ENCODE measurements around the gene MRPS27.

Gene MRPS27

GRCh38 chr5:72319976-72320752 is at the start of gene MRPS27, which contains the start of gene PTCD2:
Gene MRPS27, minus strand, starts transcription at chr5:72320240. Its CDS starts 19 bp downstream, at chr5:72320221.
Gene PTCD2, plus strand, starts transcription at chr5:72320373. Its CDS starts 10 bp downstream, at chr5:72320383.
- in situ Hi-C loops (cut with MboI; ENCODE audit: low sequenced_read_pairs), result no loop called here

- in situ Hi-C loops (cut with MboI; ENCODE audit: low sequenced_read_pairs), result loop anchor here (25.0 kb wide), 1 partner anchor 168 kb away; no protein-coding TSS in a partner anchor
These were observed 49.7 kb upstream of the MRPS27 start for GRCh38 chr5:72369711-72370110.

- in situ Hi-C loops (cut with MboI; ENCODE audit: low sequenced_read_pairs), result loop anchor here (25.0 kb wide), 1 partner anchor 168 kb away; no protein-coding TSS in a partner anchor
These were observed 49.3 kb upstream of the MRPS27 start for GRCh38 chr5:72369301-72369700.

- in situ Hi-C loops (cut with MboI; ENCODE audit: low sequenced_read_pairs), result loop anchor here (25.0 kb wide), 1 partner anchor 169 kb away; no protein-coding TSS in a partner anchor
These were observed 48.2 kb upstream of the MRPS27 start for GRCh38 chr5:72368271-72368670.

- in situ Hi-C loops (cut with MboI; ENCODE audit: low sequenced_read_pairs), result loop anchor here (25.0 kb wide), 1 partner anchor 171 kb away; no protein-coding TSS in a partner anchor
These were observed 46.4 kb upstream of the MRPS27 start for GRCh38 chr5:72366324-72366976.

GRCh38 chr5:72364951-72365350 is 44.9 kb upstream of the MRPS27 start:
- in situ Hi-C loops (cut with MboI; ENCODE audit: low sequenced_read_pairs), result loop anchor here (25.0 kb wide), 1 partner anchor 172 kb away; no protein-coding TSS in a partner anchor

- in situ Hi-C loops (cut with MboI; ENCODE audit: low sequenced_read_pairs), result loop anchor here (25.0 kb wide), 1 partner anchor 173 kb away; no protein-coding TSS in a partner anchor
These were observed 44.1 kb upstream of the MRPS27 start for GRCh38 chr5:72364171-72364570.

GRCh38 chr5:72363166-72363802 is 43.2 kb upstream of the MRPS27 start:
- in situ Hi-C loops (cut with MboI; ENCODE audit: low sequenced_read_pairs), result loop anchor here (25.0 kb wide), 1 partner anchor 174 kb away; no protein-coding TSS in a partner anchor

GRCh38 chr5:72359886-72360285 is 39.8 kb upstream of the MRPS27 start:
- in situ Hi-C loops (cut with MboI; ENCODE audit: low sequenced_read_pairs), result loop anchor here (25.0 kb wide), 1 partner anchor 177 kb away; no protein-coding TSS in a partner anchor

GRCh38 chr5:72358925-72359324 is 38.9 kb upstream of the MRPS27 start:
- in situ Hi-C loops (cut with MboI; ENCODE audit: low sequenced_read_pairs), result loop anchor here (25.0 kb wide), 1 partner anchor 178 kb away; no protein-coding TSS in a partner anchor

GRCh38 chr5:72356361-72356760 is 36.3 kb upstream of the MRPS27 start:
- in situ Hi-C loops (cut with MboI; ENCODE audit: low sequenced_read_pairs), result loop anchor here (25.0 kb wide), 1 partner anchor 181 kb away; no protein-coding TSS in a partner anchor

- in situ Hi-C loops (cut with MboI; ENCODE audit: low sequenced_read_pairs), result loop anchor here (25.0 kb wide), 1 partner anchor 181 kb away; no protein-coding TSS in a partner anchor
These were observed 35.8 kb upstream of the MRPS27 start for GRCh38 chr5:72355706-72356299.

- in situ Hi-C loops (cut with MboI; ENCODE audit: low sequenced_read_pairs), result loop anchor here (25.0 kb wide), 1 partner anchor 184 kb away; no protein-coding TSS in a partner anchor
These were observed 33.0 kb upstream of the MRPS27 start for GRCh38 chr5:72353046-72353445.

GRCh38 chr5:72352616-72353015 is 32.6 kb upstream of the MRPS27 start:
- in situ Hi-C loops (cut with MboI; ENCODE audit: low sequenced_read_pairs), result loop anchor here (25.0 kb wide), 1 partner anchor 185 kb away; no protein-coding TSS in a partner anchor

GRCh38 chr5:72351376-72351775 is 31.3 kb upstream of the MRPS27 start:
- in situ Hi-C loops (cut with MboI; ENCODE audit: low sequenced_read_pairs), result loop anchor here (25.0 kb wide), 1 partner anchor 186 kb away; no protein-coding TSS in a partner anchor

GRCh38 chr5:72347801-72348308 is 27.8 kb upstream of the MRPS27 start:
- in situ Hi-C loops (cut with MboI; ENCODE audit: low sequenced_read_pairs), result no loop called here

- in situ Hi-C loops (cut with MboI; ENCODE audit: low sequenced_read_pairs), result no loop called here
These were observed 26.4 kb upstream of the MRPS27 start for GRCh38 chr5:72346398-72346797.

- in situ Hi-C loops (cut with MboI; ENCODE audit: low sequenced_read_pairs), result no loop called here
These were observed 18.7 kb upstream of the MRPS27 start for GRCh38 chr5:72338689-72339209.

GRCh38 chr5:72337159-72337558 is 17.1 kb upstream of the MRPS27 start:
- in situ Hi-C loops (cut with MboI; ENCODE audit: low sequenced_read_pairs), result no loop called here

GRCh38 chr5:72330712-72331111 is 10.7 kb upstream of the MRPS27 start:
- in situ Hi-C loops (cut with MboI; ENCODE audit: low sequenced_read_pairs), result no loop called here
